ENCODE results near the gene NINL.

- no peak for TF ChIP-seq EZH2phosphoT487 (IDR thresholded peaks at IDR 0.05; ENCODE audit: borderline replicate concordance, low read length)
- TF ChIP-seq CTCF (IDR thresholded peaks at IDR 0.05; ENCODE audit: low read depth, low read length, poor library complexity, severe bottlenecking): no peak
Measured at GRCh38 chr20:25424536-25424935, 160.8 kb downstream of the NINL start.

Measured in DOHH2 (cell line).